Measurements from ENCODE around the gene TMCO4. TPM values are rescaled to one million over a fixed set of nuclear protein-coding genes. Genes with fewer than 3 reads are reported as not detected.

Gene TMCO4
- total RNA-seq, 1 donor from 2014 or later, result 28.7 TPM

DNA sequence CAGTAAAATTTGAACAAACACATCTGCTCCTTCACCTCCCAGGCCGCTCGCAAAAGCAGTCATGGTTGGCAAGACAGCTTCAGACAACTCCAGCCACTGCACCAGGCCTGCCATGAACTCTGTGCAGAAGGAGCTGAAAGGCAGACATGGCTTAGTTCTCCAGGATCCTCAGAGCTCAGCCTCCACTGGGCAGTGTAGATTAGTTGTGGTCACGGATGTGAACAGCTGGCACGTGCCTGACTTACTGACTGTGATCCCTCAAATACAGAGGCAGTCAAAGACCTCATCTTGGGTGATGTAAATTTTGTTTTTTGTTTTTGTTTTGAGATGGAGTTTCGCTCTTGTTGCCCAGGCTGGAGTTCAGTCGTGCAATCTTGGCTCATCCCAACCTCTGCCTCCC lies 28.4 kb downstream of the TMCO4 start:
- DNase-seq (ENCODE audit: extremely low spot score in 2 of 2), result no peak
- no peaks in the 10 kb centered on the region for H3K9me3 ChIP-seq
- no peak overlapping the region for H3K4me3 ChIP-seq
- H3K27ac ChIP-seq, result no peak overlapping the region
- no peaks in the 10 kb centered on the region for H3K27me3 ChIP-seq
- H3K36me3 ChIP-seq, result peaks cover 0 to 11% of the 10 kb centered on the region in 2 donors
- H3K4me1 ChIP-seq, result no peaks in the 10 kb centered on the region
- intact Hi-C loops (cut with DNase I), result no loop called here
- TF ChIP-seq CTCF (IDR thresholded peaks at IDR 0.05), result no peak
- no peak for TF ChIP-seq POLR2AphosphoS5 (IDR thresholded peaks at IDR 0.05; ENCODE audit: insufficient read depth in 1 of 2, low read depth in 1 of 2)
- TF ChIP-seq POLR2A (IDR thresholded peaks at IDR 0.05), result no peak

GRCh38 chr1:19770436-19771190 lies 29.1 kb downstream of the TMCO4 start:
- TF ChIP-seq POLR2AphosphoS5 (IDR thresholded peaks at IDR 0.05; ENCODE audit: insufficient read depth in 1 of 2, low read depth in 1 of 2), result no peak
- no peak for TF ChIP-seq CTCF (IDR thresholded peaks at IDR 0.05)
- TF ChIP-seq POLR2A (IDR thresholded peaks at IDR 0.05), result no peak
- Histone ChIP-seq H3K4me1 (no peaks in the 10 kb centered on the region), H3K4me3 (no peak overlapping the region), H3K27me3 (no peaks in the 10 kb centered on the region), H3K9me3 (no peaks in the 10 kb centered on the region), H3K27ac (no peak overlapping the region), H3K36me3 (peaks cover 0 to 9% of the 10 kb centered on the region in 2 donors)
- intact Hi-C loops (cut with DNase I), result no loop called here
- DNase-seq (ENCODE audit: extremely low spot score in 2 of 2), result no peak

DNA sequence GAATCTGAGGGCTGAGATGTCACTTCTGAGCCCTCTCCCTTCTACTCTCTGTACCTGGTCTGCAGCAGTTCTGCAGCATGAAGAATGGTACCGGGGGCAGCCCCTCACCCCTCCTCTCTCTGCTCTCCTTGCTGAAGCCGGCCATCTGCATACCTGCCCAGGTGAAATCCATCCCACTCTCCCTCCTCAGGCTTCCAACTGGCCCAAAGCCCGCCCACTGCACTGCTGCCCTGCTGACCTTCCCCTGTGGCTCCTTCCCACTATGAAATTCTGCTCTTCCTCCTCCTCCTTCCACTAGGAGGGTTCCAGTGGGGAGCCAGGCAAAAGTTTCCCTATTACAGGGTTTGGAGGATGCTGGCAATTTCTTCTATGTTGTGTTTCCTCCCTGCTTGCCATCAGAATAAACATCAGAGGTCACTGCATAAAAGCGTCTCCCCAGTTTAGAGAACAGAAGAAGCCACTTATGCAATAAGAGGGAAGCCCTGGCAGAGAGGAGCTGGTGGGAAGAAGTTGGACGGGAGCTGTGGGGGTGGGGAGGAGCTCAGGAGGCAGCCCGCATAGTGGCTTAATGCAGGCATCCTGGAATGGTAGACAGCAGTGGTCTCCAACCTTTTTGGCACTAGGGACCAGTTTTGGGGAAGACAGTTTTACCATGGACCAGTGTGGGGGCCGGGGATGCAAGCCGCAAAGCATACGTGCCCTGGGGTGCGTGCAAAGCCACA lies 30.3 kb downstream of the TMCO4 start:
- peaks cover 0 to 9% of the 10 kb centered on the region in 2 donors for H3K36me3 ChIP-seq

DNA sequence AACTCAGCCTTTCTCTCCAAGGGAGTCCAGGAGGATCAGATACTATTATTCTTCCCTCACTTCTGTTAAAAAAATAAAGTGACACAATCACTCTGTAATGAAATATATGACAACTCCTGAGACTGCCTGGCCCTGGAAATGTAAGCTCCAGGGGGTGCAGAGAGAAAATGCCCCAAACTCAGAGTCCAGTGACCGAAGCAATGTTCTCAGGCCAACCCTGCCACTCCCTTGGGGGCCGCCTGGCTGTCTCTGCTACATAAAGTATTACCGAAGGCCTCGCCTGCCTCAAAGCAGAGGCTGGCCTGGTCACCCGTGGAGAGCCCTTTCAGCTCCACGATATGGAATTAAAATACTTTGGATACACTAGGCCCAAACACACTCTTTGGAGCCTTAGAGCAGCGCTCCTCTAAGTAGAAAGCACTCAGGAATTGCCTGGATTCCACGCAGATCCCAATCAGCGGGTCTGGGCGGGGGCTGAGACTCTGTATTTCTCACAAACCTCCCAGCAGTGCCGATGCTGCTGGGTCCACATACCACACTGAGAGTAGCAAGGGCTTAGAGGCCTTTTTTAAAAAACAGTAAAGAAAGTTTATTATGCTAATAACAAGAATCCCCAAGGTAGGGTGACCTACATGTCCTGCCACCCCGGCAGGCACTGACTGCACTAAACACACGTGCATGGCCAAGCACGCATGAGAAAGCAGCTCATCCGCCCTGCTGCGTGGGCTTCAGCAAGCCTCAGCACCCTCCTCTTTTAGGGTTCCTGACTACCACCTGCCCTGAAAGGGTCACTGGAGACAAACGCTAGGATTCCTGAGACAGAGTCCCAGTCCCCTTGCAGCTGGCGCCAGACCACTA lies 31.1 kb downstream of the TMCO4 start:
- no peak for DNase-seq (ENCODE audit: extremely low spot score in 2 of 2)
- Histone ChIP-seq H3K27ac (no peak overlapping the region), H3K4me3 (no peak overlapping the region), H3K4me1 (no peaks in the 10 kb centered on the region), H3K9me3 (no peaks in the 10 kb centered on the region), H3K27me3 (no peaks in the 10 kb centered on the region), H3K36me3 (peaks cover 0 to 9% of the 10 kb centered on the region in 2 donors)
- TF ChIP-seq POLR2AphosphoS5 (IDR thresholded peaks at IDR 0.05; ENCODE audit: insufficient read depth in 1 of 2, low read depth in 1 of 2) (no peak), POLR2A (IDR thresholded peaks at IDR 0.05) (no peak), CTCF (IDR thresholded peaks at IDR 0.05) (no peak)
- intact Hi-C loops (cut with DNase I), result no loop called here

More for the DNA sequence above, 30.3 kb downstream of the TMCO4 start:
- no peak overlapping the region for H3K27ac ChIP-seq
- H3K4me3 ChIP-seq, result no peak overlapping the region
- no peak for DNase-seq (ENCODE audit: extremely low spot score in 2 of 2)
- no peaks in the 10 kb centered on the region for H3K27me3 ChIP-seq
- no peaks in the 10 kb centered on the region for H3K4me1 ChIP-seq
- no peaks in the 10 kb centered on the region for H3K9me3 ChIP-seq
- TF ChIP-seq POLR2A (IDR thresholded peaks at IDR 0.05) (no peak), POLR2AphosphoS5 (IDR thresholded peaks at IDR 0.05; ENCODE audit: insufficient read depth in 1 of 2, low read depth in 1 of 2) (no peak), CTCF (IDR thresholded peaks at IDR 0.05) (no peak)
- intact Hi-C loops (cut with DNase I), result no loop called here
